Fibroblast of skin of back (primary cell): Measurements from ENCODE around the gene GEMIN7.

ENCODE experiments used
- DNase-seq: peaks from one replicate; pipeline ENCODE4 v3.0.0-alpha.2; 2013

The GEMIN7 gene

GRCh38 chr19:45061965-45062364 is 17.1 kb upstream of the GEMIN7 start:
- no peak for DNase-seq

- no peak for DNase-seq
These were observed 14.9 kb upstream of the GEMIN7 start for GRCh38 chr19:45063851-45064801.

GRCh38 chr19:45066921-45067661 is 12.0 kb upstream of the GEMIN7 start:
- DNase-seq, result no peak

GRCh38 chr19:45068041-45068440 is 11.0 kb upstream of the GEMIN7 start:
- no peak for DNase-seq

GRCh38 chr19:45069056-45069455 is 10.0 kb upstream of the GEMIN7 start:
- no peak for DNase-seq

GRCh38 chr19:45070214-45070613 is 8.8 kb upstream of the GEMIN7 start:
- no peak for DNase-seq

- no peak for DNase-seq
These were observed 8.1 kb upstream of the GEMIN7 start for GRCh38 chr19:45070861-45071544.

GRCh38 chr19:45071545-45071938 is 7.5 kb upstream of the GEMIN7 start:
- no peak for DNase-seq

GRCh38 chr19:45071969-45072790 is 6.9 kb upstream of the GEMIN7 start:
- no peak for DNase-seq

GRCh38 chr19:45074744-45075300 is 4.2 kb upstream of the GEMIN7 start:
- no peak for DNase-seq

GRCh38 chr19:45075301-45076028 is 3.6 kb upstream of the GEMIN7 start:
- DNase-seq, result peak; percentile 33

- peak; percentile 42 for DNase-seq
These were observed 2.8 kb upstream of the GEMIN7 start, which contains the start of gene ZNF296 for GRCh38 chr19:45076029-45076850. Gene ZNF296, minus strand, starts transcription at chr19:45076478. Its CDS starts 105 bp downstream, at chr19:45076373.

GRCh38 chr19:45076851-45077730 is 2.0 kb upstream of the GEMIN7 start:
- no peak for DNase-seq

GRCh38 chr19:45078390-45079062 is 534 bp upstream of the GEMIN7 start:
- no peak for DNase-seq

- no peak for DNase-seq
These were observed 881 bp downstream of the GEMIN7 start for GRCh38 chr19:45079911-45080370.

- no peak for DNase-seq
These were observed 3.1 kb downstream of the GEMIN7 start for GRCh38 chr19:45082170-45082569.

- no peak for DNase-seq
These were observed 7.4 kb downstream of the GEMIN7 start for GRCh38 chr19:45086480-45086879.

- no peak for DNase-seq
These were observed 8.5 kb downstream of the GEMIN7 start for GRCh38 chr19:45087531-45087930.
